ENCODE measurements around the gene SLC25A12.

SLC25A12 gene

GRCh38 chr2:171883275-171883893, 10.7 kb downstream of the SLC25A12 start:
- no peak for DNase-seq

- DNase-seq: no peak
These were observed 11.8 kb downstream of the SLC25A12 start for GRCh38 chr2:171882089-171882769.

GRCh38 chr2:171880774-171881173, 13.3 kb downstream of the SLC25A12 start:
- no peak for DNase-seq

GRCh38 chr2:171879865-171880264, 14.2 kb downstream of the SLC25A12 start:
- no peak for DNase-seq

- DNase-seq: peak in 1 of 2 experiments; percentile 4
These were observed 15.5 kb downstream of the SLC25A12 start for GRCh38 chr2:171878481-171878993.

- DNase-seq: no peak
These were observed 19.1 kb downstream of the SLC25A12 start for GRCh38 chr2:171874963-171875362.

- DNase-seq: no peak
These were observed 19.5 kb downstream of the SLC25A12 start for GRCh38 chr2:171874517-171874916.

GRCh38 chr2:171864357-171864985, 29.6 kb downstream of the SLC25A12 start:
- DNase-seq: no peak

- DNase-seq: no peak
These were observed 31.5 kb downstream of the SLC25A12 start for GRCh38 chr2:171862501-171862900.

- DNase-seq: no peak
These were observed 35.6 kb downstream of the SLC25A12 start for GRCh38 chr2:171858397-171858958.

GRCh38 chr2:171855401-171855800, 38.6 kb downstream of the SLC25A12 start:
- no peak for DNase-seq

GRCh38 chr2:171852366-171852888, 41.6 kb downstream of the SLC25A12 start:
- no peak for DNase-seq

GRCh38 chr2:171847627-171848026, 46.4 kb downstream of the SLC25A12 start:
- DNase-seq: no peak

- DNase-seq: no peak
These were observed 47.1 kb downstream of the SLC25A12 start for GRCh38 chr2:171846894-171847293.

GRCh38 chr2:171841996-171842395, 52.0 kb downstream of the SLC25A12 start:
- no peak for DNase-seq

- DNase-seq: no peak
These were observed 56.3 kb downstream of the SLC25A12 start for GRCh38 chr2:171837736-171838135.

GRCh38 chr2:171836146-171836910, 57.7 kb downstream of the SLC25A12 start:
- DNase-seq: no peak

GRCh38 chr2:171835386-171835785, 58.7 kb downstream of the SLC25A12 start:
- DNase-seq: no peak

GRCh38 chr2:171834286-171834685, 59.8 kb downstream of the SLC25A12 start:
- no peak for DNase-seq

GRCh38 chr2:171832489-171832888, 61.6 kb downstream of the SLC25A12 start:
- no peak for DNase-seq

- no peak for DNase-seq
These were observed 64.0 kb downstream of the SLC25A12 start for GRCh38 chr2:171830039-171830438.

- no peak for DNase-seq
These were observed 70.0 kb downstream of the SLC25A12 start for GRCh38 chr2:171824086-171824485.

Measured in NCI-H446 (cell line).